ENCODE measurements around the gene SPG11. TPM values are rescaled to one million over a fixed set of nuclear protein-coding genes. Genes with fewer than 3 reads are reported as not detected.

SPG11 gene
- total and polyA plus RNA-seq, 9 of the 15 experiments (the other 6 are each of a cell fraction or from before 2014, with no cell fraction given), result 23.3 to 71.2 (median 45.6) TPM

DNA sequence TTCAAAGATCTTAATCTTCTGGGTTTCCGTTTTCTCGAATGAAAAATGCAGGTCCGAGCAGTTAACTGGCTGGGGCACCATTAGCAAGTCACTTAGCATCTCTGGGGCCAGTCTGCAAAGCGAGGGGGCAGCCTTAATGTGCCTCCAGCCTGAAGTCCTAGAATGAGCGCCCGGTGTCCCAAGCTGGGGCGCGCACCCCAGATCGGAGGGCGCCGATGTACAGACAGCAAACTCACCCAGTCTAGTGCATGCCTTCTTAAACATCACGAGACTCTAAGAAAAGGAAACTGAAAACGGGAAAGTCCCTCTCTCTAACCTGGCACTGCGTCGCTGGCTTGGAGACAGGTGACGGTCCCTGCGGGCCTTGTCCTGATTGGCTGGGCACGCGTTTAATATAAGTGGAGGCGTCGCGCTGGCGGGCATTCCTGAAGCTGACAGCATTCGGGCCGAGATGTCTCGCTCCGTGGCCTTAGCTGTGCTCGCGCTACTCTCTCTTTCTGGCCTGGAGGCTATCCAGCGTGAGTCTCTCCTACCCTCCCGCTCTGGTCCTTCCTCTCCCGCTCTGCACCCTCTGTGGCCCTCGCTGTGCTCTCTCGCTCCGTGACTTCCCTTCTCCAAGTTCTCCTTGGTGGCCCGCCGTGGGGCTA lies 47.8 kb upstream of the SPG11 start, which contains the start of the genes B2M and PATL2 (continued):
- TF ChIP-seq PTBP1 (IDR thresholded peaks at IDR 0.05; ENCODE audit: low read depth, low read length) (no peak), HDAC8 (tag; IDR thresholded peaks at IDR 0.05) (no peak), GTF2A2 (tag; IDR thresholded peaks at IDR 0.05) (peak; percentile 68; the same call in 1 of the 2 replicates), ZNF282 (CRISPR knock-in tag; IDR thresholded peaks at IDR 0.05) (no peak), CTBP1 (IDR thresholded peaks at IDR 0.05; ENCODE audit: borderline replicate concordance) (peak; percentile 52; the same call in 1 of the 2 replicates), WHSC1 (IDR thresholded peaks at IDR 0.05; ENCODE audit: low read length) (no peak), STAT5A (IDR thresholded peaks at IDR 0.05; ENCODE audit: borderline replicate concordance, low read length) (no peak), ZNF143 (CRISPR knock-in tag; IDR thresholded peaks at IDR 0.05) (no peak)
- TF ChIP-seq, protein P1, sequence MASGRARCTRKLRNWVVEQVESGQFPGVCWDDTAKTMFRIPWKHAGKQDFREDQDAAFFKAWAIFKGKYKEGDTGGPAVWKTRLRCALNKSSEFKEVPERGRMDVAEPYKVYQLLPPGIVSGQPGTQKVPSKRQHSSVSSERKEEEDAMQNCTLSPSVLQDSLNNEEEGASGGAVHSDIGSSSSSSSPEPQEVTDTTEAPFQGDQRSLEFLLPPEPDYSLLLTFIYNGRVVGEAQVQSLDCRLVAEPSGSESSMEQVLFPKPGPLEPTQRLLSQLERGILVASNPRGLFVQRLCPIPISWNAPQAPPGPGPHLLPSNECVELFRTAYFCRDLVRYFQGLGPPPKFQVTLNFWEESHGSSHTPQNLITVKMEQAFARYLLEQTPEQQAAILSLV (tag; IDR thresholded peaks at IDR 0.05), result 0 out of 2 replicates have a peak, but pooled peaks have one; percentile 13
- TF ChIP-seq, protein P2, sequence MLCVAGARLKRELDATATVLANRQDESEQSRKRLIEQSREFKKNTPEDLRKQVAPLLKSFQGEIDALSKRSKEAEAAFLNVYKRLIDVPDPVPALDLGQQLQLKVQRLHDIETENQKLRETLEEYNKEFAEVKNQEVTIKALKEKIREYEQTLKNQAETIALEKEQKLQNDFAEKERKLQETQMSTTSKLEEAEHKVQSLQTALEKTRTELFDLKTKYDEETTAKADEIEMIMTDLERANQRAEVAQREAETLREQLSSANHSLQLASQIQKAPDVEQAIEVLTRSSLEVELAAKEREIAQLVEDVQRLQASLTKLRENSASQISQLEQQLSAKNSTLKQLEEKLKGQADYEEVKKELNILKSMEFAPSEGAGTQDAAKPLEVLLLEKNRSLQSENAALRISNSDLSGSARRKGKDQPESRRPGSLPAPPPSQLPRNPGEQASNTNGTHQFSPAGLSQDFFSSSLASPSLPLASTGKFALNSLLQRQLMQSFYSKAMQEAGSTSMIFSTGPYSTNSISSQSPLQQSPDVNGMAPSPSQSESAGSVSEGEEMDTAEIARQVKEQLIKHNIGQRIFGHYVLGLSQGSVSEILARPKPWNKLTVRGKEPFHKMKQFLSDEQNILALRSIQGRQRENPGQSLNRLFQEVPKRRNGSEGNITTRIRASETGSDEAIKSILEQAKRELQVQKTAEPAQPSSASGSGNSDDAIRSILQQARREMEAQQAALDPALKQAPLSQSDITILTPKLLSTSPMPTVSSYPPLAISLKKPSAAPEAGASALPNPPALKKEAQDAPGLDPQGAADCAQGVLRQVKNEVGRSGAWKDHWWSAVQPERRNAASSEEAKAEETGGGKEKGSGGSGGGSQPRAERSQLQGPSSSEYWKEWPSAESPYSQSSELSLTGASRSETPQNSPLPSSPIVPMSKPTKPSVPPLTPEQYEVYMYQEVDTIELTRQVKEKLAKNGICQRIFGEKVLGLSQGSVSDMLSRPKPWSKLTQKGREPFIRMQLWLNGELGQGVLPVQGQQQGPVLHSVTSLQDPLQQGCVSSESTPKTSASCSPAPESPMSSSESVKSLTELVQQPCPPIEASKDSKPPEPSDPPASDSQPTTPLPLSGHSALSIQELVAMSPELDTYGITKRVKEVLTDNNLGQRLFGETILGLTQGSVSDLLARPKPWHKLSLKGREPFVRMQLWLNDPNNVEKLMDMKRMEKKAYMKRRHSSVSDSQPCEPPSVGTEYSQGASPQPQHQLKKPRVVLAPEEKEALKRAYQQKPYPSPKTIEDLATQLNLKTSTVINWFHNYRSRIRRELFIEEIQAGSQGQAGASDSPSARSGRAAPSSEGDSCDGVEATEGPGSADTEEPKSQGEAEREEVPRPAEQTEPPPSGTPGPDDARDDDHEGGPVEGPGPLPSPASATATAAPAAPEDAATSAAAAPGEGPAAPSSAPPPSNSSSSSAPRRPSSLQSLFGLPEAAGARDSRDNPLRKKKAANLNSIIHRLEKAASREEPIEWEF (CRISPR knock-in tag; IDR thresholded peaks at IDR 0.05), result no peak
- TF ChIP-seq, protein P3, sequence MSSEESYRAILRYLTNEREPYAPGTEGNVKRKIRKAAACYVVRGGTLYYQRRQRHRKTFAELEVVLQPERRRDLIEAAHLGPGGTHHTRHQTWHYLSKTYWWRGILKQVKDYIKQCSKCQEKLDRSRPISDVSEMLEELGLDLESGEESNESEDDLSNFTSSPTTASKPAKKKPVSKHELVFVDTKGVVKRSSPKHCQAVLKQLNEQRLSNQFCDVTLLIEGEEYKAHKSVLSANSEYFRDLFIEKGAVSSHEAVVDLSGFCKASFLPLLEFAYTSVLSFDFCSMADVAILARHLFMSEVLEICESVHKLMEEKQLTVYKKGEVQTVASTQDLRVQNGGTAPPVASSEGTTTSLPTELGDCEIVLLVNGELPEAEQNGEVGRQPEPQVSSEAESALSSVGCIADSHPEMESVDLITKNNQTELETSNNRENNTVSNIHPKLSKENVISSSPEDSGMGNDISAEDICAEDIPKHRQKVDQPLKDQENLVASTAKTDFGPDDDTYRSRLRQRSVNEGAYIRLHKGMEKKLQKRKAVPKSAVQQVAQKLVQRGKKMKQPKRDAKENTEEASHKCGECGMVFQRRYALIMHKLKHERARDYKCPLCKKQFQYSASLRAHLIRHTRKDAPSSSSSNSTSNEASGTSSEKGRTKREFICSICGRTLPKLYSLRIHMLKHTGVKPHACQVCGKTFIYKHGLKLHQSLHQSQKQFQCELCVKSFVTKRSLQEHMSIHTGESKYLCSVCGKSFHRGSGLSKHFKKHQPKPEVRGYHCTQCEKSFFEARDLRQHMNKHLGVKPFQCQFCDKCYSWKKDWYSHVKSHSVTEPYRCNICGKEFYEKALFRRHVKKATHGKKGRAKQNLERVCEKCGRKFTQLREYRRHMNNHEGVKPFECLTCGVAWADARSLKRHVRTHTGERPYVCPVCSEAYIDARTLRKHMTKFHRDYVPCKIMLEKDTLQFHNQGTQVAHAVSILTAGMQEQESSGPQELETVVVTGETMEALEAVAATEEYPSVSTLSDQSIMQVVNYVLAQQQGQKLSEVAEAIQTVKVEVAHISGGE (CRISPR knock-in tag; IDR thresholded peaks at IDR 0.05), result no peak
- TF ChIP-seq, protein P4, sequence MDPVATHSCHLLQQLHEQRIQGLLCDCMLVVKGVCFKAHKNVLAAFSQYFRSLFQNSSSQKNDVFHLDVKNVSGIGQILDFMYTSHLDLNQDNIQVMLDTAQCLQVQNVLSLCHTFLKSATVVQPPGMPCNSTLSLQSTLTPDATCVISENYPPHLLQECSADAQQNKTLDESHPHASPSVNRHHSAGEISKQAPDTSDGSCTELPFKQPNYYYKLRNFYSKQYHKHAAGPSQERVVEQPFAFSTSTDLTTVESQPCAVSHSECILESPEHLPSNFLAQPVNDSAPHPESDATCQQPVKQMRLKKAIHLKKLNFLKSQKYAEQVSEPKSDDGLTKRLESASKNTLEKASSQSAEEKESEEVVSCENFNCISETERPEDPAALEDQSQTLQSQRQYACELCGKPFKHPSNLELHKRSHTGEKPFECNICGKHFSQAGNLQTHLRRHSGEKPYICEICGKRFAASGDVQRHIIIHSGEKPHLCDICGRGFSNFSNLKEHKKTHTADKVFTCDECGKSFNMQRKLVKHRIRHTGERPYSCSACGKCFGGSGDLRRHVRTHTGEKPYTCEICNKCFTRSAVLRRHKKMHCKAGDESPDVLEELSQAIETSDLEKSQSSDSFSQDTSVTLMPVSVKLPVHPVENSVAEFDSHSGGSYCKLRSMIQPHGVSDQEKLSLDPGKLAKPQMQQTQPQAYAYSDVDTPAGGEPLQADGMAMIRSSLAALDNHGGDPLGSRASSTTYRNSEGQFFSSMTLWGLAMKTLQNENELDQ (CRISPR knock-in tag; IDR thresholded peaks at IDR 0.05; ENCODE audit: borderline replicate concordance), result no peak
- TF ChIP-seq, protein P5, sequence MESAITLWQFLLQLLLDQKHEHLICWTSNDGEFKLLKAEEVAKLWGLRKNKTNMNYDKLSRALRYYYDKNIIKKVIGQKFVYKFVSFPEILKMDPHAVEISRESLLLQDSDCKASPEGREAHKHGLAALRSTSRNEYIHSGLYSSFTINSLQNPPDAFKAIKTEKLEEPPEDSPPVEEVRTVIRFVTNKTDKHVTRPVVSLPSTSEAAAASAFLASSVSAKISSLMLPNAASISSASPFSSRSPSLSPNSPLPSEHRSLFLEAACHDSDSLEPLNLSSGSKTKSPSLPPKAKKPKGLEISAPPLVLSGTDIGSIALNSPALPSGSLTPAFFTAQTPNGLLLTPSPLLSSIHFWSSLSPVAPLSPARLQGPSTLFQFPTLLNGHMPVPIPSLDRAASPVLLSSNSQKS (CRISPR knock-in tag; IDR thresholded peaks at IDR 0.05), result no peak

All from K562 (cell line).